Neural crest cell (in vitro differentiated cells): ENCODE measurements around the gene AKAIN1. TPM values are rescaled to one million over a fixed set of nuclear protein-coding genes. Genes with fewer than 3 reads are reported as not detected.

Experiments used
- DNase-seq: peaks from one replicate; pipeline ENCODE4 v3.0.0; 2021; ENCODE audit warnings: low read depth, mixed read lengths, low spot score
- H3K27ac Mint-ChIP-seq: one replicate; pipeline ENCODE4 v1.8.0; 2021; ENCODE audit warnings: mild to moderate bottlenecking, mixed read lengths; ENCODE audit not compliant: unreplicated experiment
- H3K27me3 Mint-ChIP-seq: 2 replicates; pipeline ENCODE4 v1.8.0; 2021; ENCODE audit warnings: low read depth, mild to moderate bottlenecking, mixed read lengths
- H3K36me3 Mint-ChIP-seq: 2 replicates; pipeline ENCODE4 v1.8.0; 2021; ENCODE audit warnings: low read depth, mild to moderate bottlenecking, mixed read lengths
- H3K4me1 Mint-ChIP-seq: 2 replicates; pipeline ENCODE4 v1.8.0; 2021; ENCODE audit warnings: mixed read lengths
- H3K4me3 Mint-ChIP-seq: one replicate; pipeline ENCODE4 v1.8.0; 2021; ENCODE audit warnings: mild to moderate bottlenecking, mixed read lengths
- H3K9me3 Mint-ChIP-seq: 2 replicates; pipeline ENCODE4 v1.8.0; 2021; ENCODE audit warnings: mixed read lengths
- CTCF ChIP-seq: fragments of 200-600 bp; sonication (generic); conservative IDR thresholded peaks from 2 replicates; pipeline ENCODE4 v1.5.0; 2021; ENCODE audit warnings: antibody characterized with exemption, mild to moderate bottlenecking
- total RNA-seq: library from RNA; stranded (reverse); gene quantifications from 2 replicates; pipeline ENCODE4 v1.2.1, GENCODE V29; 2021

Gene AKAIN1
- total RNA-seq, 1 donor from 2014 or later: not detected

GRCh38 chr18:5162111-5162510 lies 34.9 kb downstream of the AKAIN1 start:
- no peaks in the 10 kb centered on the region for H3K36me3 Mint-ChIP-seq
- H3K4me1 Mint-ChIP-seq: no peaks in the 10 kb centered on the region
- TF ChIP-seq CTCF: no peak
- no peak overlapping the region for H3K27ac Mint-ChIP-seq
- DNase-seq: no peak
- no peaks in the 10 kb centered on the region for H3K9me3 Mint-ChIP-seq
- peaks cover 35% of the 10 kb centered on the region for H3K27me3 Mint-ChIP-seq
- H3K4me3 Mint-ChIP-seq: no peak overlapping the region

GRCh38 chr18:5159080-5159479 lies 38.0 kb downstream of the AKAIN1 start:
- TF ChIP-seq CTCF: no peak
- Mint-ChIP-seq H3K27ac (no peak overlapping the region), H3K36me3 (no peaks in the 10 kb centered on the region), H3K4me1 (no peaks in the 10 kb centered on the region), H3K27me3 (peaks cover 27% of the 10 kb centered on the region), H3K4me3 (no peak overlapping the region), H3K9me3 (no peaks in the 10 kb centered on the region)
- no peak for DNase-seq

- H3K4me1 Mint-ChIP-seq: no peaks in the 10 kb centered on the region
- H3K36me3 Mint-ChIP-seq: no peaks in the 10 kb centered on the region
- H3K4me3 Mint-ChIP-seq: no peak overlapping the region
These were observed 38.5 kb downstream of the AKAIN1 start for GRCh38 chr18:5158587-5158986.

GRCh38 chr18:5158172-5158571 lies 38.9 kb downstream of the AKAIN1 start:
- Mint-ChIP-seq H3K36me3 (no peaks in the 10 kb centered on the region), H3K9me3 (no peaks in the 10 kb centered on the region), H3K4me1 (no peaks in the 10 kb centered on the region), H3K4me3 (no peak overlapping the region), H3K27ac (no peak overlapping the region), H3K27me3 (peaks cover 27% of the 10 kb centered on the region)
- TF ChIP-seq CTCF: no peak
- no peak for DNase-seq

More at GRCh38 chr18:5158587-5158986, 38.5 kb downstream of the AKAIN1 start:
- Mint-ChIP-seq H3K27me3 (peaks cover 25% of the 10 kb centered on the region), H3K9me3 (no peaks in the 10 kb centered on the region), H3K27ac (no peak overlapping the region)
- no peak for TF ChIP-seq CTCF
- DNase-seq: no peak

- TF ChIP-seq CTCF: no peak
- DNase-seq: no peak
- no peaks in the 10 kb centered on the region for H3K9me3 Mint-ChIP-seq
- no peaks in the 10 kb centered on the region for H3K4me1 Mint-ChIP-seq
- H3K27ac Mint-ChIP-seq: no peak overlapping the region
- H3K27me3 Mint-ChIP-seq: peaks cover 24% of the 10 kb centered on the region
- no peak overlapping the region for H3K4me3 Mint-ChIP-seq
- no peaks in the 10 kb centered on the region for H3K36me3 Mint-ChIP-seq
These were observed 41.2 kb downstream of the AKAIN1 start for GRCh38 chr18:5155907-5156287.
